Measurements from ENCODE around the gene MRI1.
A peak's percentile ranks its signal among the peaks of the same experiment; 100 is the strongest.

DNA sequence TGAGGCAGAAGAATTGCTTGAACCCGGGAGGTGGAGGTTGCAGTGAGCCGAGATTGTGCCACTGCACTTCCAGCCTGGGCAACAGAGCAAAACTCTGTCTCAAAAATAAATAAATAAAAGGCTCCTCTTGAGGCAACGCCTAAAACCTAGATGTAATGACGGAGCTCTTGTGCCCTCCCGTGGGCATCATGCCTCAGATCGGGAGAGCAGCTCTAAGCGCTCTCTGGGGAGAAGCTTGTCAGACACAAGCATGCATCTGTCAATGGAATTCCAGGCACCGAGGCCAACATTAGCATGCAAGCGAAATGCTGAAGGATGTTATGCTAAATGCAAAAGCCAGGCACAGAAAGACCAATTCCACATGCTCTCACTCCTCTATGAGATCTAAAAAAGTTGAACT, 45.6 kb upstream of the MRI1 start:
- TF ChIP-seq POLR2AphosphoS5 (IDR thresholded peaks at IDR 0.05) (no peak), POLR2A (IDR thresholded peaks at IDR 0.05; ENCODE audit: low read depth) (no peak), EP300 (IDR thresholded peaks at IDR 0.05) (no peak)
- TF ChIP-seq, protein P1, sequence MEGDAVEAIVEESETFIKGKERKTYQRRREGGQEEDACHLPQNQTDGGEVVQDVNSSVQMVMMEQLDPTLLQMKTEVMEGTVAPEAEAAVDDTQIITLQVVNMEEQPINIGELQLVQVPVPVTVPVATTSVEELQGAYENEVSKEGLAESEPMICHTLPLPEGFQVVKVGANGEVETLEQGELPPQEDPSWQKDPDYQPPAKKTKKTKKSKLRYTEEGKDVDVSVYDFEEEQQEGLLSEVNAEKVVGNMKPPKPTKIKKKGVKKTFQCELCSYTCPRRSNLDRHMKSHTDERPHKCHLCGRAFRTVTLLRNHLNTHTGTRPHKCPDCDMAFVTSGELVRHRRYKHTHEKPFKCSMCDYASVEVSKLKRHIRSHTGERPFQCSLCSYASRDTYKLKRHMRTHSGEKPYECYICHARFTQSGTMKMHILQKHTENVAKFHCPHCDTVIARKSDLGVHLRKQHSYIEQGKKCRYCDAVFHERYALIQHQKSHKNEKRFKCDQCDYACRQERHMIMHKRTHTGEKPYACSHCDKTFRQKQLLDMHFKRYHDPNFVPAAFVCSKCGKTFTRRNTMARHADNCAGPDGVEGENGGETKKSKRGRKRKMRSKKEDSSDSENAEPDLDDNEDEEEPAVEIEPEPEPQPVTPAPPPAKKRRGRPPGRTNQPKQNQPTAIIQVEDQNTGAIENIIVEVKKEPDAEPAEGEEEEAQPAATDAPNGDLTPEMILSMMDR (IDR thresholded peaks at IDR 0.05): peak; percentile 28 to 41 (median 35)
